H9 (cell line): Measurements from ENCODE around the gene FCGBP. TPM values are rescaled to one million over a fixed set of nuclear protein-coding genes. Genes with fewer than 3 reads are reported as not detected.
"Not testable (repeated sequence)": the region's sequence is repeated elsewhere in the genome, so short reads cannot be mapped to it uniquely, and the experiment has no call there.

Experiments
- DNase-seq: peaks from one replicate; pipeline ENCODE4 v3.0.0-alpha.2; 2017
- H2AFZ ChIP-seq: one replicate; pipeline ENCODE4 v1.6.1; 2013; ENCODE audit warnings: mild to moderate bottlenecking, low read length, control low read depth, moderate library complexity
- H2AK5ac ChIP-seq: 2 replicates; pipeline ENCODE4 v1.6.1; 2013; ENCODE audit warnings: low read length, control low read depth, mixed read lengths; ENCODE audit not compliant: insufficient read length
- H2BK120ac ChIP-seq: one replicate; pipeline ENCODE4 v1.6.1; 2013; ENCODE audit warnings: low read depth, mild to moderate bottlenecking, low read length, control low read depth, inconsistent platforms; ENCODE audit not compliant: poor library complexity, severe bottlenecking
- H2BK12ac ChIP-seq: 2 replicates; pipeline ENCODE4 v1.6.1; 2013; ENCODE audit warnings: low read length, control low read depth, mixed read lengths, low read depth; ENCODE audit not compliant: insufficient read length
- H2BK15ac ChIP-seq: 2 replicates; pipeline ENCODE4 v1.6.1; 2013; ENCODE audit warnings: low read depth, low read length, control low read depth
- H2BK20ac ChIP-seq: one replicate; pipeline ENCODE4 v1.6.1; 2013; ENCODE audit warnings: low read depth, mild to moderate bottlenecking, low read length, control low read depth, inconsistent platforms; ENCODE audit not compliant: poor library complexity, severe bottlenecking
- H2BK5ac ChIP-seq: 2 replicates; pipeline ENCODE4 v1.6.1; 2013; ENCODE audit warnings: low read length, control low read depth, mixed read lengths; ENCODE audit not compliant: insufficient read length
- H3K14ac ChIP-seq: 2 replicates; pipeline ENCODE4 v1.6.1; 2013; ENCODE audit warnings: low read length, control low read depth; ENCODE audit not compliant: insufficient read depth
- H3K18ac ChIP-seq: 2 replicates; pipeline ENCODE4 v1.6.1; 2013; ENCODE audit warnings: low read depth, mild to moderate bottlenecking, mixed read lengths, low read length, control low read depth; ENCODE audit not compliant: insufficient read length
- H3K23ac ChIP-seq: 2 replicates; pipeline ENCODE4 v1.6.1; 2013; ENCODE audit warnings: low read length, control low read depth, mixed read lengths, low read depth; ENCODE audit not compliant: insufficient read length
- H3K23me2 ChIP-seq: 2 replicates; pipeline ENCODE4 v1.6.1; 2013; ENCODE audit warnings: low read depth, mild to moderate bottlenecking, mixed read lengths, low read length, control low read depth; ENCODE audit not compliant: insufficient read length, poor library complexity, severe bottlenecking
- H3K27ac ChIP-seq: 2 replicates; pipeline ENCODE4 v1.5.1; 2013; ENCODE audit warnings: low read length, control low read depth, mixed read lengths, low read depth; ENCODE audit not compliant: insufficient read length
- H3K27me3 ChIP-seq: 2 replicates; pipeline ENCODE4 v1.6.1; 2013; ENCODE audit warnings: low read length, control low read depth, inconsistent platforms; ENCODE audit not compliant: insufficient read depth
- H3K4ac ChIP-seq: 2 replicates; pipeline ENCODE4 v1.6.1; 2013; ENCODE audit warnings: low read depth, mild to moderate bottlenecking, control low read depth, inconsistent platforms, low read length, moderate library complexity
- H3K4me1 ChIP-seq: 2 replicates; pipeline ENCODE4 v1.6.1; 2013; ENCODE audit warnings: low read length, control low read depth, inconsistent platforms; ENCODE audit not compliant: insufficient read depth
- H3K4me2 ChIP-seq: 2 replicates; pipeline ENCODE4 v1.6.1; 2013; ENCODE audit warnings: low read length, control low read depth, mixed read lengths; ENCODE audit not compliant: insufficient read length, insufficient read depth
- H3K56ac ChIP-seq: 2 replicates; pipeline ENCODE4 v1.6.1; 2013; ENCODE audit warnings: low read depth, mild to moderate bottlenecking, mixed read lengths, low read length, control low read depth; ENCODE audit not compliant: insufficient read length
- H3K79me1 ChIP-seq: 2 replicates; pipeline ENCODE4 v1.6.1; 2013; ENCODE audit warnings: low read depth, mild to moderate bottlenecking, moderate library complexity, low read length, control low read depth, inconsistent platforms; ENCODE audit not compliant: insufficient read depth, poor library complexity, severe bottlenecking
- H3K79me2 ChIP-seq: 2 replicates; pipeline ENCODE4 v1.6.1; 2013; ENCODE audit warnings: low read length, control low read depth, inconsistent platforms; ENCODE audit not compliant: insufficient read depth
- H3K9ac ChIP-seq: 2 replicates; pipeline ENCODE4 v1.6.1; 2013; ENCODE audit warnings: low read length, control low read depth, mixed read lengths; ENCODE audit not compliant: insufficient read length; ENCODE audit errors: extremely low read depth
- H3K9me3 ChIP-seq: one replicate; pipeline ENCODE4 v1.6.1; 2013; ENCODE audit warnings: low read depth, low read length, inconsistent platforms; ENCODE audit not compliant: control insufficient read depth
- H3T11ph ChIP-seq: one replicate; pipeline ENCODE4 v1.6.1; 2013; ENCODE audit warnings: mild to moderate bottlenecking, low read length, control low read depth, inconsistent platforms
- H4K20me1 ChIP-seq: one replicate; pipeline ENCODE4 v1.6.1; 2013; ENCODE audit not compliant: control insufficient read depth, insufficient read length, insufficient read depth
- H4K5ac ChIP-seq: 2 replicates; pipeline ENCODE4 v1.6.1; 2013; ENCODE audit warnings: low read depth, mild to moderate bottlenecking, mixed read lengths, low read length, control low read depth; ENCODE audit not compliant: insufficient read length
- H4K8ac ChIP-seq: replicated peaks from 2 replicates; pipeline ENCODE4 v1.6.1; 2013; ENCODE audit warnings: low read length, control low read depth, mixed read lengths, low read depth; ENCODE audit not compliant: insufficient read length
- H4K91ac ChIP-seq: 2 replicates; pipeline ENCODE4 v1.6.1; 2013; ENCODE audit warnings: low read depth, mild to moderate bottlenecking, moderate library complexity, mixed read lengths, low read length, control low read depth; ENCODE audit not compliant: insufficient read length
- H3K27ac Mint-ChIP-seq, 3 experiments: 2 replicates in 2 of 3; 3 replicates in 1 of 3; pipeline ENCODE4 v1.8.0; 2020 to 2021; ENCODE audit warnings: mixed read lengths in 3 of 3, mild to moderate bottlenecking in 1 of 3, moderate library complexity in 1 of 3
- H3K27me3 Mint-ChIP-seq: 2 replicates; pipeline ENCODE4 v1.8.0; 2021; ENCODE audit warnings: low read depth, mild to moderate bottlenecking, moderate library complexity, mixed read lengths
- H3K36me3 Mint-ChIP-seq, 3 experiments: 2 replicates in 2 of 3; 3 replicates in 1 of 3; pipeline ENCODE4 v1.8.0; 2020 to 2021; ENCODE audit warnings: low read depth in 3 of 3, mixed read lengths in 3 of 3; ENCODE audit not compliant: insufficient read depth in 1 of 3
- H3K4me1 Mint-ChIP-seq, 2 experiments: 2 replicates each; pipeline ENCODE4 v1.8.0; 2020; ENCODE audit warnings: mixed read lengths in 2 of 2
- H3K4me3 Mint-ChIP-seq, 2 experiments: 2 replicates in 1 of 2; 3 replicates in 1 of 2; pipeline ENCODE4 v1.8.0; 2020 to 2021; ENCODE audit warnings: mild to moderate bottlenecking in 2 of 2, mixed read lengths in 2 of 2, moderate library complexity in 1 of 2
- H3K9me3 Mint-ChIP-seq, 2 experiments: 2 replicates in 1 of 2; 3 replicates in 1 of 2; pipeline ENCODE4 v1.8.0; 2020; ENCODE audit warnings: mild to moderate bottlenecking in 2 of 2, mixed read lengths in 2 of 2, moderate library complexity in 1 of 2
- WGBS: extraction: QIAGEN DNeasy Blood & Tissue Kit; methylation state at CpG from one replicate; pipeline ENCODE4 v1.1.7; 2013; ENCODE audit warnings: missing lambda C conversion rate, low lambda C conversion rate, mixed read lengths; ENCODE audit not compliant: insufficient read length; ENCODE audit errors: extremely low coverage; 5-methylcytosine and 5-hydroxymethylcytosine counted together
- total RNA-seq: library from RNA; stranded (reverse); gene quantifications from 2 replicates; pipeline ENCODE4 v1.2.1, GENCODE V29; 2021

The FCGBP gene
- total RNA-seq, 1 experiment from 2014 or later: 0.13 TPM

- not testable (repeated sequence) for H3K79me1 ChIP-seq, H3K56ac ChIP-seq, H2BK5ac ChIP-seq, H4K20me1 ChIP-seq, H2BK12ac ChIP-seq, H3K9ac ChIP-seq, H3K79me2 ChIP-seq, H3K27me3 ChIP-seq, H3K4me2 ChIP-seq, H2BK20ac ChIP-seq, H3K9me3 Mint-ChIP-seq, H3T11ph ChIP-seq, H3K23me2 ChIP-seq, H2BK15ac ChIP-seq, H4K5ac ChIP-seq, H3K4me1 Mint-ChIP-seq, H2AK5ac ChIP-seq, DNase-seq, H3K23ac ChIP-seq, H3K4me1 ChIP-seq, H4K91ac ChIP-seq, H3K36me3 Mint-ChIP-seq, H3K4ac ChIP-seq, H3K18ac ChIP-seq, H3K4me3 Mint-ChIP-seq, H2AFZ ChIP-seq, H3K14ac ChIP-seq, H4K8ac ChIP-seq, H3K27ac ChIP-seq, H3K27me3 Mint-ChIP-seq, H2BK120ac ChIP-seq, H3K9me3 ChIP-seq
- WGBS: no CpG with 5 or more reads among the region's 5 CpGs
- H3K27ac Mint-ChIP-seq: peak overlapping the region in 1 of 3 experiments; percentile 53; a peak in 1 of 7 replicates
These were observed 41.9 kb downstream of the FCGBP start for GRCh38 chr19:39892506-39892902.

GRCh38 chr19:39891660-39892505, 42.6 kb downstream of the FCGBP start:
- H3K4me2 ChIP-seq, H3K9me3 Mint-ChIP-seq, H3K27ac ChIP-seq, H2AK5ac ChIP-seq, H2AFZ ChIP-seq, H4K5ac ChIP-seq, H3K79me1 ChIP-seq, H2BK15ac ChIP-seq, H3K36me3 Mint-ChIP-seq, H2BK120ac ChIP-seq, H3K4me1 ChIP-seq, H3K56ac ChIP-seq, H3K27me3 ChIP-seq, H3K18ac ChIP-seq, H3T11ph ChIP-seq, H3K23ac ChIP-seq, H3K9me3 ChIP-seq, H3K9ac ChIP-seq, H4K8ac ChIP-seq, H3K4me3 Mint-ChIP-seq, H3K4me1 Mint-ChIP-seq, H2BK5ac ChIP-seq, H3K23me2 ChIP-seq, H2BK20ac ChIP-seq, H4K20me1 ChIP-seq, H3K4ac ChIP-seq, H2BK12ac ChIP-seq, H3K27me3 Mint-ChIP-seq, H3K79me2 ChIP-seq, H3K14ac ChIP-seq, H4K91ac ChIP-seq: not testable (repeated sequence)
- no CpG with 5 or more reads among the region's 64 CpGs for WGBS
- H3K27ac Mint-ChIP-seq: peak overlapping the region in 1 of 3 experiments; percentile 53; a peak in 1 of 7 replicates
- DNase-seq: peak; percentile 91
